ENCODE measurements around the gene RTN4. TPM values are rescaled to one million over a fixed set of nuclear protein-coding genes. Genes with fewer than 3 reads are reported as not detected.
A peak's percentile ranks its signal among the peaks of the same experiment; 100 is the strongest.

The RTN4 gene
- total RNA-seq, 1 experiment from 2014 or later = 513 TPM

DNA sequence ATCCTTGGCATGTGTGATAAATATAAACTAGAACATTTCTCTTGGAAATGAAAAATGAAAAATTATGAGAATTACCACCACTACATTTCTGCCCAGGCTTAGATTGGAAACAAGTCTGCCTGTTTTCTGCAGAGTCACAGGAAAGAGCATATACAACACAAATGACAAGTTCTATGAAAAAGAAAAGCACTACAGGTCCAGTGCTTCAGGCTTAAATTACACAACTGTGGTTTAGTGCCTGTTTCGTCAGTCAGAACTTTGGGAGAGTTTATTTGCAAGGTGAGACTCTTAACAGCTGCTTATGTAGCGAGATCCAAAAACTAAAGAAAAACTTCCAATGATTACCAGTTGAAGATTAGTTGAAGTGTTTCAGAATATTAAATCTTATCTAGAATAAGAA, 68.9 kb downstream of the RTN4 start:
- Histone ChIP-seq H3K4me3 (ENCODE audit: low read depth in 2 of 2, low read length in 2 of 2) (no peak overlapping the region), H3K4me1 (ENCODE audit: control insufficient read depth, insufficient read depth, low read length) (peaks cover 79% of the 10 kb centered on the region), H3K27me3 (ENCODE audit: control insufficient read depth, insufficient read depth, low read length) (no peaks in the 10 kb centered on the region), H3K9me3 (ENCODE audit: control insufficient read depth, insufficient read depth, low read depth, low read length) (no peaks in the 10 kb centered on the region), H3K36me3 (ENCODE audit: control insufficient read depth, insufficient read depth, low read length) (peaks cover 47% of the 10 kb centered on the region), H3K27ac (ENCODE audit: low read length) (peak overlapping the region; percentile 81)
- POLR2A ChIA-PET = interaction anchor here (0.7 kb wide), 1 partner anchor 32 kb away, joined by 3 read pairs; no protein-coding TSS in a partner anchor
- intact Hi-C loops (cut with micrococcal nuclease; ENCODE audit: unreplicated experiment) = no loop called here
- CTCF ChIA-PET = no interaction called here
- in situ Hi-C loops (cut with HindIII; ENCODE audit: low pct_unique_long_range_greater_than_20kb, low sequenced_read_pairs) = no loop called here
- no TSS peak for BruUV-seq (replicated peaks)
- ATAC-seq (no peak), DNase-seq (ENCODE audit: low read depth, low spot score) (no peak)
- TF ChIP-seq POLR2AphosphoS5 (IDR thresholded peaks at IDR 0.05; ENCODE audit: low read depth, low read length) = no peak
- TF ChIP-seq, protein P1, sequence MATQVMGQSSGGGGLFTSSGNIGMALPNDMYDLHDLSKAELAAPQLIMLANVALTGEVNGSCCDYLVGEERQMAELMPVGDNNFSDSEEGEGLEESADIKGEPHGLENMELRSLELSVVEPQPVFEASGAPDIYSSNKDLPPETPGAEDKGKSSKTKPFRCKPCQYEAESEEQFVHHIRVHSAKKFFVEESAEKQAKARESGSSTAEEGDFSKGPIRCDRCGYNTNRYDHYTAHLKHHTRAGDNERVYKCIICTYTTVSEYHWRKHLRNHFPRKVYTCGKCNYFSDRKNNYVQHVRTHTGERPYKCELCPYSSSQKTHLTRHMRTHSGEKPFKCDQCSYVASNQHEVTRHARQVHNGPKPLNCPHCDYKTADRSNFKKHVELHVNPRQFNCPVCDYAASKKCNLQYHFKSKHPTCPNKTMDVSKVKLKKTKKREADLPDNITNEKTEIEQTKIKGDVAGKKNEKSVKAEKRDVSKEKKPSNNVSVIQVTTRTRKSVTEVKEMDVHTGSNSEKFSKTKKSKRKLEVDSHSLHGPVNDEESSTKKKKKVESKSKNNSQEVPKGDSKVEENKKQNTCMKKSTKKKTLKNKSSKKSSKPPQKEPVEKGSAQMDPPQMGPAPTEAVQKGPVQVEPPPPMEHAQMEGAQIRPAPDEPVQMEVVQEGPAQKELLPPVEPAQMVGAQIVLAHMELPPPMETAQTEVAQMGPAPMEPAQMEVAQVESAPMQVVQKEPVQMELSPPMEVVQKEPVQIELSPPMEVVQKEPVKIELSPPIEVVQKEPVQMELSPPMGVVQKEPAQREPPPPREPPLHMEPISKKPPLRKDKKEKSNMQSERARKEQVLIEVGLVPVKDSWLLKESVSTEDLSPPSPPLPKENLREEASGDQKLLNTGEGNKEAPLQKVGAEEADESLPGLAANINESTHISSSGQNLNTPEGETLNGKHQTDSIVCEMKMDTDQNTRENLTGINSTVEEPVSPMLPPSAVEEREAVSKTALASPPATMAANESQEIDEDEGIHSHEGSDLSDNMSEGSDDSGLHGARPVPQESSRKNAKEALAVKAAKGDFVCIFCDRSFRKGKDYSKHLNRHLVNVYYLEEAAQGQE (IDR thresholded peaks at IDR 0.05; ENCODE audit: insufficient read depth in 1 of 2, low read depth in 2 of 2, low read length in 1 of 2) = no peak
- TF ChIP-seq SIN3A (IDR thresholded peaks at IDR 0.05; ENCODE audit: borderline replicate concordance, insufficient read depth, low read depth, low read length) = no peak
- TF ChIP-seq TCF7L2 (IDR thresholded peaks at IDR 0.05; ENCODE audit: low read depth, low read length) = no peak
- TF ChIP-seq, protein P2, sequence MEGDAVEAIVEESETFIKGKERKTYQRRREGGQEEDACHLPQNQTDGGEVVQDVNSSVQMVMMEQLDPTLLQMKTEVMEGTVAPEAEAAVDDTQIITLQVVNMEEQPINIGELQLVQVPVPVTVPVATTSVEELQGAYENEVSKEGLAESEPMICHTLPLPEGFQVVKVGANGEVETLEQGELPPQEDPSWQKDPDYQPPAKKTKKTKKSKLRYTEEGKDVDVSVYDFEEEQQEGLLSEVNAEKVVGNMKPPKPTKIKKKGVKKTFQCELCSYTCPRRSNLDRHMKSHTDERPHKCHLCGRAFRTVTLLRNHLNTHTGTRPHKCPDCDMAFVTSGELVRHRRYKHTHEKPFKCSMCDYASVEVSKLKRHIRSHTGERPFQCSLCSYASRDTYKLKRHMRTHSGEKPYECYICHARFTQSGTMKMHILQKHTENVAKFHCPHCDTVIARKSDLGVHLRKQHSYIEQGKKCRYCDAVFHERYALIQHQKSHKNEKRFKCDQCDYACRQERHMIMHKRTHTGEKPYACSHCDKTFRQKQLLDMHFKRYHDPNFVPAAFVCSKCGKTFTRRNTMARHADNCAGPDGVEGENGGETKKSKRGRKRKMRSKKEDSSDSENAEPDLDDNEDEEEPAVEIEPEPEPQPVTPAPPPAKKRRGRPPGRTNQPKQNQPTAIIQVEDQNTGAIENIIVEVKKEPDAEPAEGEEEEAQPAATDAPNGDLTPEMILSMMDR (IDR thresholded peaks at IDR 0.05) = no peak

DNA sequence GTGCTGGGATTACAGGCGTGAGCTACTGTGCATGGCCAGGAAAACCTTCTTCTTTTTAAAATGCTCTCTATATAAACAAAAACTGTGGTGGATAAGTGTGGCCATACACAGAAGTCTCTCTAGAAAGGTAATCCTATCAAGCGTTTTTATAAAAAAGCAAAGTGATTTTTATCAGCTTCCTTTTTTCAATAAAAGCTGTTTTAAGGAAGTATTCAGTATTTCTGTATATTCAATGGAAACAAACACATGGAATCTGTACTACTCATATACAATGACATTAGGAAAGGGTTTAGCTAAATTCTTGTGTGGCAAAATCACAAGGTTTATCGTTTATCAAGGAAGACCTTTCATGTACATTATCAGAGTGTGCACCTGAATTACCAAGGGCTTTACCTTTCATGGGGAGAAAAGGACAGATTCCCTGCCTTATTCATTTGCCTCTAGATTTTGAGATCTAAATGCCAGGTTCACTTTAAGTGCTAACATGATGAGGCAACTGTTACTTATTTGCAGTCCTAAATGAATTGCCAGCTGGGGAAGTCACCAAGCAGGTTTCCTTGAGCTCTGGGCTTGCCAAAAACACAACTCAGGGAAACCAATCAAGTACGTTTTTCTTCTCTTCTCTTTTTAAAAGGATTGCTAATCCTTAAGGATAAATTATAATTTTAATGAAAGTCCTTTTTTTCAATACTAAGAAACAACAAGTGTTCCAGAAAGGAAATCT, 70.8 kb downstream of the RTN4 start:
- BruUV-seq (replicated peaks) = no TSS peak
- ATAC-seq (no peak), DNase-seq (ENCODE audit: low read depth, low spot score) (no peak)
- ChIA-PET POLR2A (interaction anchor here (0.7 kb wide), 1 partner anchor 9 kb away, joined by 3 read pairs; no protein-coding TSS in a partner anchor), CTCF (interaction anchor here (0.7 kb wide), 1 partner anchor 14 kb away, joined by 4 read pairs; no protein-coding TSS in a partner anchor)
- peaks cover 80% of the 10 kb centered on the region for H3K4me1 ChIP-seq (ENCODE audit: control insufficient read depth, insufficient read depth, low read length)
- intact Hi-C loops (cut with micrococcal nuclease; ENCODE audit: unreplicated experiment) = no loop called here
- in situ Hi-C loops (cut with HindIII; ENCODE audit: low pct_unique_long_range_greater_than_20kb, low sequenced_read_pairs) = no loop called here
- H3K4me3 ChIP-seq (ENCODE audit: low read depth in 2 of 2, low read length in 2 of 2) = no peak overlapping the region
- no peaks in the 10 kb centered on the region for H3K9me3 ChIP-seq (ENCODE audit: control insufficient read depth, insufficient read depth, low read depth, low read length)
- TF ChIP-seq POLR2AphosphoS5 (IDR thresholded peaks at IDR 0.05; ENCODE audit: low read depth, low read length) = no peak
- no peak for TF ChIP-seq SIN3A (IDR thresholded peaks at IDR 0.05; ENCODE audit: borderline replicate concordance, insufficient read depth, low read depth, low read length)
- TF ChIP-seq, protein P1 (IDR thresholded peaks at IDR 0.05; ENCODE audit: insufficient read depth in 1 of 2, low read depth in 2 of 2, low read length in 1 of 2) = no peak
- TF ChIP-seq TCF7L2 (IDR thresholded peaks at IDR 0.05; ENCODE audit: low read depth, low read length) = no peak
- TF ChIP-seq, protein P2 (IDR thresholded peaks at IDR 0.05) = no peak
- H3K36me3 ChIP-seq (ENCODE audit: control insufficient read depth, insufficient read depth, low read length) = peaks cover 45% of the 10 kb centered on the region
- H3K27me3 ChIP-seq (ENCODE audit: control insufficient read depth, insufficient read depth, low read length) = no peaks in the 10 kb centered on the region
- H3K27ac ChIP-seq (ENCODE audit: low read length) = peak overlapping the region; percentile 30

All from Panc1 (cell line).